Activated naive CD8-positive, alpha-beta T cell (primary cell): ENCODE measurements around the gene OGFOD2.
A peak's percentile ranks its signal among the peaks of the same experiment; 100 is the strongest.
"Not testable (repeated sequence)": the region's sequence is repeated elsewhere in the genome, so short reads cannot be mapped to it uniquely, and the experiment has no call there.

Experiments
- H3K27ac Mint-ChIP-seq: one replicate; pipeline ENCODE4 v1.8.0; 2021; ENCODE audit warnings: mixed read lengths
- H3K27me3 Mint-ChIP-seq: one replicate; pipeline ENCODE4 v1.8.0; 2021; ENCODE audit warnings: mixed read lengths
- H3K36me3 Mint-ChIP-seq: one replicate; pipeline ENCODE4 v1.8.0; 2021; ENCODE audit warnings: mixed read lengths
- H3K4me1 Mint-ChIP-seq: one replicate; pipeline ENCODE4 v1.8.0; 2021; ENCODE audit warnings: low read depth, mixed read lengths
- H3K4me3 Mint-ChIP-seq: one replicate; pipeline ENCODE4 v1.8.0; 2021; ENCODE audit warnings: mild to moderate bottlenecking, mixed read lengths
- H3K9me3 Mint-ChIP-seq: one replicate; pipeline ENCODE4 v1.8.0; 2021; ENCODE audit warnings: low read depth, mixed read lengths

The OGFOD2 gene

GRCh38 chr12:122974892-122975789 is at the start of gene OGFOD2:
TSS of gene OGFOD2 (plus strand) at chr12:122975244. CDS start at chr12:122975252, 8 bp downstream.
- H3K4me3 Mint-ChIP-seq, result peak within 1 kb of the TSS; percentile 97
- H3K9me3 Mint-ChIP-seq, result no peaks in the 10 kb centered on the region
- H3K27me3 Mint-ChIP-seq, result no peaks in the 10 kb centered on the region
- H3K27ac Mint-ChIP-seq, result peak within 1 kb of the TSS; percentile 99
- no peaks in the 10 kb centered on the region for H3K36me3 Mint-ChIP-seq
- peaks cover 32% of the 10 kb centered on the region for H3K4me1 Mint-ChIP-seq

- no peaks in the 10 kb centered on the region for H3K27me3 Mint-ChIP-seq
- H3K9me3 Mint-ChIP-seq, result no peaks in the 10 kb centered on the region
- no peak overlapping the region for H3K27ac Mint-ChIP-seq
- H3K4me3 Mint-ChIP-seq, result no peak overlapping the region
- no peaks in the 10 kb centered on the region for H3K36me3 Mint-ChIP-seq
- no peaks in the 10 kb centered on the region for H3K4me1 Mint-ChIP-seq
These were observed 47.2 kb upstream of the OGFOD2 start for GRCh38 chr12:122927756-122928403.

DNA sequence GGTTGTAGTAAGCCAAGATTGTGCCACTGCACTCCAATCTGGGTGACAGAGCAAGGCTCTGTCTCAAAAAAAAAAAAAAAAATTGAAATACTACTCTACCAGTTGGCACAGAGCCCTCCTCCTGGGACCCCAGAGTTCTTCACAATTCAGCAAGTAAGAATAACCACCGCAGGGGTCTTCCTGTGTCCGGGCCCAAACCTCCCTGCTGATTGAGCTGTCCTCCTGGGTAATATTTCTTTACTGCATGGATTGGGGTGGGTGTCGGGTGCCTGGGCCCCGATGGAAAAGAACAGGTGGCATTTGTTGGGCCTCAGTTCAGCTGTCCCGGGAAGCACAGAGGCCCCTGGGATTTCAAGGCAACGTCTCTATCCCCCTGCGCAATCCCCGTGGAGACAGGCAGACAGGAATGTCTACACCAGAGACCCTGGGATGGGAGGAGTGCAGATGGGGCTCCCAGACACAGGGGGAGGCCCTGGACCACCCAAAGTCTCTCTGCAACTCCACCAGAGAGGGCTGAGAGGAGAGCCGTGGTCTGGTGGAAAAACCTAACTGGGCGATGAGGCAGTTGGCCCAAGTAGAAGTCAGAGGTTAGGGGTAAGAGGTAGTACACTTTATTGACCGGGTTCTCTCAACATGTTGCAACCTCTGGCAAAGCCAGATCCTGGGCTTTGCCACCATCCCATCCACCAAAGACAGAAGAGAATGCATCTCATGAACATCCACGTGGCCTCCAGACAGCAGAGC is 46.5 kb upstream of the OGFOD2 start:
- no peaks in the 10 kb centered on the region for H3K9me3 Mint-ChIP-seq
- no peaks in the 10 kb centered on the region for H3K27me3 Mint-ChIP-seq
- no peaks in the 10 kb centered on the region for H3K36me3 Mint-ChIP-seq
- no peaks in the 10 kb centered on the region for H3K4me1 Mint-ChIP-seq
- H3K4me3 Mint-ChIP-seq, result no peak overlapping the region
- no peak overlapping the region for H3K27ac Mint-ChIP-seq

GRCh38 chr12:122929148-122929538 is 45.9 kb upstream of the OGFOD2 start:
- Mint-ChIP-seq H3K27me3 (no peaks in the 10 kb centered on the region), H3K9me3 (no peaks in the 10 kb centered on the region), H3K4me3 (no peak overlapping the region), H3K4me1 (no peaks in the 10 kb centered on the region), H3K27ac (no peak overlapping the region), H3K36me3 (no peaks in the 10 kb centered on the region)

GRCh38 chr12:122929812-122930211 is 45.2 kb upstream of the OGFOD2 start:
- Mint-ChIP-seq H3K9me3 (no peaks in the 10 kb centered on the region), H3K4me3 (no peak overlapping the region), H3K27ac (no peak overlapping the region), H3K36me3 (no peaks in the 10 kb centered on the region), H3K4me1 (no peaks in the 10 kb centered on the region), H3K27me3 (no peaks in the 10 kb centered on the region)

DNA sequence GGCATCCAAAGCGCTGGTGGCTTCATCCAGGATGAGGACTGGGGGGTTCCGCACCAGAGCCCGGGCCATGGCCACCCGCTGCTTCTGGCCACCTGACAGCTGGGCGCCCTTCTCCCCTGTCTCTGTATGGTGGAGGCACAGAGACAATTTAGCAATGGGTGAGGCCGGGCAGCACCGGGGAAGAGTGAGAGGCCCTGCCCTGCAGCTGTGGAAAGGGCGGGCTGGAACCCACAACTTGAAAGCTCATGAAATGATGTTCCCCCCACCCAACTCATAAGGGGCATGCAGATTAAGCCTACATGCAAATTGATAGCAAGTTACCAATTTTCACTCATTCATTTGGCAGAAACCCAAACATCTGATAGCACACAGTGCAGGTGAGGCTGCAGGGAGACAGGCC is 42.8 kb upstream of the OGFOD2 start:
- Mint-ChIP-seq H3K27me3 (no peaks in the 10 kb centered on the region), H3K4me1 (no peaks in the 10 kb centered on the region), H3K36me3 (no peaks in the 10 kb centered on the region), H3K4me3 (no peak overlapping the region), H3K9me3 (no peaks in the 10 kb centered on the region), H3K27ac (no peak overlapping the region)

DNA sequence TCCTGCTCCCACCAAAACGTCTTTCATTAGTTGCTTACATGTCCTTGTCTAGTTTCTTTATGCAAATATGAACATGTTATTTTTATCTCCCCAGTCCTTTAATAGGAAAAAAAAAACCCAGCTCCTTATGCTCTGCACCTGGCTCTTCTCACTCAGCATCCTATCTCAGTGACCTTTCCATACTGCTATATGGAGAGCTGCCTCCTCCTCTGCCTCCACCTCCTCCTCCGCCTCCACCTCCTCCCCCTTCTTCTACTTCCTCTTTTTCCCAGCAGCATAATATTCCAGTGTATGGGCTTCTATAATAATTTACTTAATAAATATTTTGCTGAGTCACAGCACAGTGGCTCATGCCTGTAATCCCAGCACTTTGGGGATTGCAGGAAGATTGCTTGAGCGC is 40.3 kb upstream of the OGFOD2 start:
- H3K27me3 Mint-ChIP-seq, result no peaks in the 10 kb centered on the region
- peaks cover 2% of the 10 kb centered on the region for H3K36me3 Mint-ChIP-seq
- no peak overlapping the region for H3K4me3 Mint-ChIP-seq
- no peaks in the 10 kb centered on the region for H3K9me3 Mint-ChIP-seq
- no peaks in the 10 kb centered on the region for H3K4me1 Mint-ChIP-seq
- H3K27ac Mint-ChIP-seq, result no peak overlapping the region

DNA sequence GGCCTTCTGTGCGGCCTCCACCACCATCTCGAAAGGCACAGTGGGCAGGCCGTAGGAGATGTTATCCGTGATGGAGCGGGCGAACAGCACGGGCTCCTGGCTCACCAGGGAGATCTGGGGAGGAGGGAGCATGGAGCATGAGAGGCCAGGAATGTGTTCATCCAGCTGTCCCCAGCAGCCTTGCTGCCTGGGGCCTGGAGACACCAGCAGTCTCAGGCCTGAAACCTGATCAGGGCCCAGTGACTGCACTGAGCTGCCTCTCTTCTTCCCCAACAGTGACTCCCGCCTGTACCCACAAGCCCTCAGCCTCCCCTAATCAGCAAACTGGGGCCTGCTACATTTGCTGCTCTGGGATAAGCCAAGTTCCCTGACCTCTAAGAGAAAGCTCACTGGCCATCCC is 39.7 kb upstream of the OGFOD2 start:
- H3K4me1 Mint-ChIP-seq, result no peaks in the 10 kb centered on the region
- no peak overlapping the region for H3K27ac Mint-ChIP-seq
- H3K4me3 Mint-ChIP-seq, result no peak overlapping the region
- H3K36me3 Mint-ChIP-seq, result peaks cover 2% of the 10 kb centered on the region
- H3K27me3 Mint-ChIP-seq, result no peaks in the 10 kb centered on the region
- H3K9me3 Mint-ChIP-seq, result no peaks in the 10 kb centered on the region

DNA sequence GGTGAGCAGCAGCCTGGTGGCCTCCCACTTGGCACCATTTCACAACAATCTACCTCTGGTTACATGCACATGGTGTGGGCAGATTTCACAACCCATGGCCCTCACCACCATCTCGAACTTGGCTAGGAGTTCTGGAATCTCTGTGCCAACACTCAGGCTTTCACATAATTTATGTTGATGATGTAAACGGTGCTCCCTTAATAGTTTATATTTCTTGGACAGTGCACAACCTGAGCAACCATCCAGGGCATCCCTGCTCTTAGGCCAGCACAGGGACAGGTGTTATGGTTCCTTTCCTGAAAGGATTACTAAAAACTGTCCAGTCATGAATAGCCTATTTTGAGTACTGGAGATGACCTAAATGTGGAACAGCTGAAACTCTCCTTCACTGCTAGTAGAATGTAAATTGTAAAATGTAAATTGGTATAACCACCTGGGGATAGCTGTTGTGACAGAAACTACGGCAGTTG is 37.4 kb upstream of the OGFOD2 start:
- Mint-ChIP-seq H3K27me3 (no peaks in the 10 kb centered on the region), H3K27ac (no peak overlapping the region), H3K4me3 (no peak overlapping the region), H3K4me1 (no peaks in the 10 kb centered on the region), H3K36me3 (peaks cover 2% of the 10 kb centered on the region), H3K9me3 (no peaks in the 10 kb centered on the region)

- Mint-ChIP-seq H3K27me3 (no peaks in the 10 kb centered on the region), H3K9me3 (no peaks in the 10 kb centered on the region), H3K4me3 (no peak overlapping the region), H3K27ac (no peak overlapping the region), H3K36me3 (peaks cover 2% of the 10 kb centered on the region), H3K4me1 (no peaks in the 10 kb centered on the region)
These were observed 35.9 kb upstream of the OGFOD2 start for GRCh38 chr12:122939125-122939524.

GRCh38 chr12:122941351-122941750 is 33.7 kb upstream of the OGFOD2 start:
- H3K27me3 Mint-ChIP-seq, H3K4me3 Mint-ChIP-seq, H3K27ac Mint-ChIP-seq: not testable (repeated sequence)

GRCh38 chr12:122942637-122943036 is 32.4 kb upstream of the OGFOD2 start:
- H3K27ac Mint-ChIP-seq, result no peak overlapping the region
- H3K4me1 Mint-ChIP-seq, result peaks cover 11% of the 10 kb centered on the region
- H3K4me3 Mint-ChIP-seq, result no peak overlapping the region
- H3K36me3 Mint-ChIP-seq, result peaks cover 2% of the 10 kb centered on the region
- H3K27me3 Mint-ChIP-seq, result no peaks in the 10 kb centered on the region
- no peaks in the 10 kb centered on the region for H3K9me3 Mint-ChIP-seq

More at GRCh38 chr12:122941351-122941750, 33.7 kb upstream of the OGFOD2 start:
- not testable (repeated sequence) for H3K4me1 Mint-ChIP-seq, H3K36me3 Mint-ChIP-seq, H3K9me3 Mint-ChIP-seq

- no peak overlapping the region for H3K4me3 Mint-ChIP-seq
These were observed 31.8 kb upstream of the OGFOD2 start for GRCh38 chr12:122943196-122943595.

GRCh38 chr12:122944605-122945592 is 30.1 kb upstream of the OGFOD2 start:
- no peak overlapping the region for H3K4me3 Mint-ChIP-seq
- no peaks in the 10 kb centered on the region for H3K9me3 Mint-ChIP-seq
- no peaks in the 10 kb centered on the region for H3K27me3 Mint-ChIP-seq
- H3K36me3 Mint-ChIP-seq, result no peaks in the 10 kb centered on the region
- H3K27ac Mint-ChIP-seq, result no peak overlapping the region
- H3K4me1 Mint-ChIP-seq, result peaks cover 11% of the 10 kb centered on the region

More at GRCh38 chr12:122943196-122943595, 31.8 kb upstream of the OGFOD2 start:
- peaks cover 11% of the 10 kb centered on the region for H3K4me1 Mint-ChIP-seq
- H3K36me3 Mint-ChIP-seq, result peaks cover 2% of the 10 kb centered on the region
- no peaks in the 10 kb centered on the region for H3K27me3 Mint-ChIP-seq
- no peak overlapping the region for H3K27ac Mint-ChIP-seq
- H3K9me3 Mint-ChIP-seq, result no peaks in the 10 kb centered on the region
